Activated CD4-positive, alpha-beta T cell treated with anti-CD3 and anti-CD28 coated beads, Interleukin-2, amount 50 U/mL, for 4 hours (primary cell): ENCODE measurements around the gene ZNF331.

Experiments
- DNase-seq, 2 experiments: peaks; one replicate each; pipeline ENCODE4 v3.0.0-alpha.2; 2020

The ZNF331 gene

DNA sequence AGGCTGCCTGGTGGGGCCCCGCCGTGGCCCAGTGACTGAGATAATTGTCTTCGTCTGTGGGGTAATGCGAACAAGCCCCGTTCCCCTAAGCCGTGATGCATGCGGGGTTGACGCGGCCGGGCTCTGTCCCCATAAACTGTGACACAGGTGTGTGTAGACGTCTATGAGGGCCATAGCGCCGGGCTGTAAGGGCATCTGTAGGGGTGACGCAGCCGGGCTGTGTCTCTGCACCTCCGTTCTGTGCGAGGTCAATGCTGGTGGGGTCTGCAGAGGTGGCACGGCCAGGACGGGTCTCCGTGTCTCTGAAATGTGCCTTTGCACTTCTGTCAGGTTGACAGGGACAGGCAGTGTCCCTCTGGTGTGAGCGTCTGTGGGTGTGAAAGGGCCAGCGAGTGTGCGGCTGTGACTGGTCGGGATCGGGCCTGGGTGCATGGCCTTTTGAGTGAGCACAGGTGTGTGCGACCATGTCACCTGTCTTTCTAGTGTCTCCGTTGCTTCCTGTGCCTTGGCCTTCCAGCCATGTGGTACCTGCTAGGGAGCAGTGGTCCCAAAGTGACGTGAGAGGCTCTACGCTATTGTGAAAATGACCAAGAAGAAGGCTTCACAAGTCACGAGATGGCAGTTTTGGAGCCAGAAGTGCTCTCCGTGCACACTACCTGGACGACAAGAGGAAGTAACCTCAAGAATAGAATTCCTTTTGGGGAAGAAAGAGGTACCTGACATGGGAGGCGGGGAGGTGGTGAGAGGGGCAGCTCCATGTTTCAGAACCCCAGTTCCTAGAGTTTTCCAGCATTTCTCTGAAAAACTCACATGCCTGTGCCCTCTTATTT lies 16.4 kb upstream of the ZNF331 start:
- no peak for DNase-seq

- DNase-seq: no peak
These were observed 12.0 kb upstream of the ZNF331 start for GRCh38 chr19:53525922-53526321.

DNA sequence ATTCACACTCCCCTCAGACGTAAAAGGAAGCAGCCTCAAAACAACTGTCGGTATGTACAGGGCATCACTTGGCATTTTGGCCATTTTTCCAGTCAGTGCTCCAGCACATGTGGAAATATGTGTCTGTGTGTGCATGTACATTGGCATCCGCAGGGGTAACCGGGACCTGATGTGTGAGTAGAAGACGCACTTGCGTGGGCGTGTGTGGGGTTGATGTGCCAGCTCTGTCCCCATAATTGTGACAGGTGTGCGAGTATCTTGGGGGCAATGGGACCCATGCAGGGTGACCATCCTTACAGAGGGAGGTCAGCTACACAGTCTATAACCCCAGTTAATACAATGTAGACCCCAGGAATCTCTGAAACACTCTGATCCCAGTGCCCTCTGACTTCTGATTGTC lies 7.3 kb upstream of the ZNF331 start:
- no peak for DNase-seq

DNA sequence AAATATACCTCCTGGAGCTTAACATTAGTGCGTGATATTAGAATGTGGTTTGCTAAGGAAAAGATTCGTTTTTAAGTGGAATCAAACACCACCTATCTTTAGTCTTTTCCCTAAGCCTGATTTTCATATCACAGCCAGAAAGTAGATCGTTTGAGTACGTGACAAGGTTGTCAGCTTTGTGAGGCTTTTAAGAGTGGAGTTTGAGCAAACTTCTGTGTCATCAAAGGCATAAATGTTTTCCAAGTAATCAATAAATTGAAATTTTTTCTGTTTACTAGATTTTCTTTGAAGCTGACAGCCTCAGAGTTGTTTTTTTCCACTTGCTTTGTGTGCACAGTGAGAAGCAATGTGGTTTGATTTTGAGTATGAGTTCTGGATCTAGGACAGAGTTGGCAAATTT lies 6.5 kb upstream of the ZNF331 start:
- no peak for DNase-seq

- no peak for DNase-seq
These were observed 5.6 kb upstream of the ZNF331 start for GRCh38 chr19:53532362-53532761.

- no peak for DNase-seq
These were observed 1.8 kb upstream of the ZNF331 start for GRCh38 chr19:53536225-53536548.

GRCh38 chr19:53537121-53537520 lies 824 bp upstream of the ZNF331 start:
- no peak for DNase-seq

DNA sequence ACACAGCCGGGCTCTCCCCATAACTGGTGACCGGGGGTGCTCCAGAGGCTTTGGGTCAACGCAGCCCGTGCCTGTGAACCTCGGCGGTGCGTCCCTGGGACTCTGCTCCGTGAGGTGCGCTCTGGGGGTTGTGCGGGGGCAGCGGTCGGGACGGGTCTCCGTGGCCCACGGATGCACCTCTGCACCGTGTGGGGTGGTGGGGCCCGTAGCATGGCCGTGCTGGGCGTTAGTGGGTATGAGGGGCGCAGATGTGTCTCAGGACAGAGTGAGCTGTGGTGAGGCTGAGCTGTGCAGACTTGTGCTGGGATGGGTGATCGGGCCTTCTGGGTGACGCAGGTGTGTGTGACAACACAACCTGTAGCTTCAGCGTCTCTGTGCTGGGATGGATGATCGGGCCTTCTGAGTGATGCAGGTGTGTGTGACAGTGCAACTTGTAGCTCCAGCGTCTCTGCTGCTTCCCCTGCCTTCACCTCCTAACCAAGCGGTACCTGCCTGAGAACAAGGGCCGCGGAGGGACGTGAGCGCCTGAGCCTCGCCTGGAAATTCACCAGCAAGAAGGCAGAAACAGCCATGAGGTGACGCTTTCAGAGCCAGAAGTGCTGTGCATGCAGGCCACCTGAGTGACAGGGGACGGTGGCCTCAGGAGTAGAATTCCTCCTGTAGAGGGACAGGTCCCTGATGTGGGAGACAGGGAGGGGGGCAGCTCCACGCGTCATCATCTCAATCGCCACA lies 599 bp downstream of the ZNF331 start:
- no peak for DNase-seq

DNA sequence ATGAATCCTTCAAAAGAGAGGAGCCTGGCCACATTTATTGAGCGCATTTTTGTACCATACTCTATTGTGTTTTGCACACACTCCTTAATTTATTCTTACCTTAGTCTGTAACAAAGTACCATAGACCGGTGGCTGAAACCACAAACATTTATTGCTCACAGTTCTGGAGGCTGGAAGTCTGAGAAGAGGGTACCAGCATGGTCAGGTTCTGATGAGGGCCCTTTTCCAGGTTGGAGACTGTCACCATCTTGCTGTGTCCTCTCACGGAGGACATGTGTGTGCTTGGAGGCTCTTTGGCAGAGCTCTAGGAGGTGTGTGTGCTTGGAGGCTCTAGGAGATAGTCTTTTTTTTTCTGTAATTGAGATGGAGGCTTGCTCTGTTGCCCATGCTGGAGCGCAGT lies 2.1 kb downstream of the ZNF331 start:
- no peak for DNase-seq

DNA sequence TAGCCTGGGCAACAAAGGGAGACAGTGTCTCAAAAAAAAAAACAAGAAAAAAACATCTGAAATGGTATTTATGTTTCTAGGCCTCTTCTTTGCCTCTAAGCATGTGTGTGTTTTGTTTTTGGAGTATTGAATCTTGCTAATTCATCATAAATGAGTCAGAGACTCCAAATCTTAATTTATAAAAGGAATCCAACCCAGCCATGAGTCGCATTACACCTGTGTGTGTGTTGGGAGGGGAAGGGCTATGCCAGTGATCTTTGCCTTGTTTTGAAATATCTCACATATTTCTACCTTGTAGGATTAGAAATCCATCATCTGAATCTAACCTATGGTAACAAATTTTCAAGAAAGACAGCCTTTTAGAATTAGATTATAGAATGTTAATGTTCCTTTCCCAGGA lies 4.0 kb downstream of the ZNF331 start:
- DNase-seq: no peak

DNA sequence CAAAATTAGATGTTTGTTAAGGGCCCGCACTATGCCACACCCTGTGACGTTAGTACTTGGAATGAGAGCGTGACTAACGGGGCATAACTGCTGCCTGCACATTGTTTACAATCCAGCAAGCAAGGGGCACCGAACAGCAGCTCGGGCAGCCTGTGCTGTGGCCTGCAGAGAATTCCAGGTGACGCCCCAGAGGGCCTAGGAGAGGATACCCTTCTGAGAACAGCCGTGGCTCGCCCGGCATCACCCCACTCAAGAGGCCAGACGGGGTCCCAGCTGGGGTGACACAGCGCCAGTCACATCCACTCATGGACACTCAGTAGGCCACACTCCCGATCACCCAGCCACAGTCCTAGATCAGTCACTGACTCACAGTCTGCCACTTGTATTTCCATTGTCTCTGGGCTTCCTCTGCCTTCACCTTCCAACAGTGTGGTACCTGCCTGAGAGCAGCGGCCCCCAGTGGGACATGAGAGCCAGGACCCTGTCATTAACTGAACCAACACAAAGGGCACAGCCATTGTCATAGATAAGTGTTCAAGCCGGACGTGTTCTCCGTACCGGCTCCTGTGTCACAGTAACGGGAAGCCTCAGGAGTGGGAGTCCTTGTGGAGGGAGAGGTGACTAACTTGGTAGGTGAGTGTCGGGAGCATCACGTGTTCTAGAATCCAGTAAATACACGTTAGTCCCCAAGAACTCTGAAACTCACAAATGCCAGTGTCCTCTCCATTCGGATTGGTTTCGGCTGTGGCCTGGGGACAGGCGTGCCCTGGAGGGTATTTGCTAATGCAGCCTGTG lies 7.5 kb downstream of the ZNF331 start:
- DNase-seq: no peak

- DNase-seq: no peak
These were observed 9.0 kb downstream of the ZNF331 start for GRCh38 chr19:53546758-53547513.

DNA sequence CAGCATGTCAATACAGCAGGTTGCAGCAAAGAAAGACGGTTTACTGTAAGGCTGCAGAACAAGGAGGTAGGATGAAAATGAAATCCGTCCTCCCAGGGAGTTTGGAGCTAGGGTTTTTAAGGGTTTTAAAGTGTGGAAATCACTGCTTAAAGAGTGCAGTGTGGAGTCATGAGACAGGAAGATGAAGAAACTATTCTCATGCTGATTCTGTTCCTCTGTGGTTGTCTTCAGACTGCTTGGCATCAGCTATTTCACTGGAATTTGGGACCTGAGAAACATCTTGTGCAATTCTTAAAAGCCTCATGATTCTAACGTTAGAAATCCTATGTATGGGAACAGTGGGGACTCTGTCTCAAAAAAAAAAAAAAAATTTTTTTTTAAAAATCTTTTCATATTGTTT lies 11.4 kb downstream of the ZNF331 start:
- DNase-seq: no peak

GRCh38 chr19:53552001-53552721 lies 14.2 kb downstream of the ZNF331 start:
- DNase-seq: no peak

GRCh38 chr19:53553156-53553555 lies 15.2 kb downstream of the ZNF331 start:
- DNase-seq: no peak

DNA sequence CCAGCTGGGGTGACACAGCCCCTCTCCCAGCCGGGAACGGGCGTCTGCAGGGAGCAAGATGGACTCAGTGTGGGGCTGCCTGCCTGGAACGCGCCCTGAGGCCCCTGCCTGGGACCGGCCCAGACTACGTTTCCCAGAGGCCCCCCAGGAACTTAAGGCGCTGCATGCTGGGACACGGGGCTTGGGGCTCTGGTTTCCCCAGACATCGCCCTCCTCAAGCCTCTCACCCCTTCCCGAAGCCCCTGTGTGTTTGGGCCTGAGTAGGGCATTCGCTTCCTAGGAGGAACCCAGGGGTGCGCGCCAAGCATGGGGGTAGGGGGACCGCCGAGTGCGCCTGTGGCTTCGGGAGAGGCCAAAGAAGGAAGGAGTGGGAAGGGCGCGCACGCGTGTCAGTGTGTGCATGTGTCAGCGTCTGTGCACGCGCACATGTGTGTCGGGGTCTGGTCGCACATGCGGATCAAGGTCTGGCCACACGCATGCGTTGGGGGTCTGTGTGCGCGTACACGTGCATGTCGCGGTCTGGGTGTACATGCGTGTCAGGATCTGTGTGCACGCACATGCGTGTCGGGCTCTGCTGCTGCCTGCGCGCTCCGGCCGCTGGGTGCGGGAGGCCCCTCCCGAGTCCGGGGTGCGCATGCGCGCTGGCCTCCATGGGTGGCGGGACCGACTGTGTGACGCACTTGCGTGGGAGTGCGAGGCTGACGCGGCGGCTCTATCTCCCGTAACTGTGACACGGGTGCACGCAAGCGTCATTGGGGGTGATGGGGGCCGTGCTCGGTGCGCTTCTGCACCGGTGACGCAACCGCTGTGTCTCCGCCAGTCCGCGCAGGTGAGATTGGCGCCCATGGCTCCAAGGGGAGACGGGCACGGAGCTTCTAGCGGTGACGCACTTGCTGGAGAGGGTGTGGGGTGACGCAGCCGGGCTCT lies 16.2 kb downstream of the ZNF331 start:
- DNase-seq: peak; percentile 90 to 92

DNA sequence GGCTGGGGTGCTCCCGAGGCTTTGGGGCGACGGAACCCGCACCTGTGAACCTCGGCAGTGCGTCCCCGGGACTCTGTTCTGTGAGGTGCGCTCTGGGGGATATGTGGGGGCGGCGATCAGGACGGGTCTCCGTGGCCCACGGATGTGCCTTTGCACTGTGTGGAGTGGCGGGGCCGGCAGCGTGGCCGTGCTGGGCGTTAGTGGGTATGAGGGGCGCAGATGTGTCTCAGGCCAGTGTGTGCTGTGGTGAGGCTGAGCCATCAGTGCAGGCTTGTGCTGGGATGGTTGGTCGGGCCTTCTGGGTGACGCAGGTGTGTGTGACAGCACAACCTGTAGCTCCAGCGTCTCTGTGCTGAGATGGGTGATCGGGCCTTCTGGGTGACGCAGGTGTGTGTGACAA lies 16.9 kb downstream of the ZNF331 start:
- DNase-seq: no peak

GRCh38 chr19:53555352-53555751 lies 17.4 kb downstream of the ZNF331 start:
- no peak for DNase-seq

- no peak for DNase-seq
These were observed 33.4 kb downstream of the ZNF331 start for GRCh38 chr19:53571339-53571738.

DNA sequence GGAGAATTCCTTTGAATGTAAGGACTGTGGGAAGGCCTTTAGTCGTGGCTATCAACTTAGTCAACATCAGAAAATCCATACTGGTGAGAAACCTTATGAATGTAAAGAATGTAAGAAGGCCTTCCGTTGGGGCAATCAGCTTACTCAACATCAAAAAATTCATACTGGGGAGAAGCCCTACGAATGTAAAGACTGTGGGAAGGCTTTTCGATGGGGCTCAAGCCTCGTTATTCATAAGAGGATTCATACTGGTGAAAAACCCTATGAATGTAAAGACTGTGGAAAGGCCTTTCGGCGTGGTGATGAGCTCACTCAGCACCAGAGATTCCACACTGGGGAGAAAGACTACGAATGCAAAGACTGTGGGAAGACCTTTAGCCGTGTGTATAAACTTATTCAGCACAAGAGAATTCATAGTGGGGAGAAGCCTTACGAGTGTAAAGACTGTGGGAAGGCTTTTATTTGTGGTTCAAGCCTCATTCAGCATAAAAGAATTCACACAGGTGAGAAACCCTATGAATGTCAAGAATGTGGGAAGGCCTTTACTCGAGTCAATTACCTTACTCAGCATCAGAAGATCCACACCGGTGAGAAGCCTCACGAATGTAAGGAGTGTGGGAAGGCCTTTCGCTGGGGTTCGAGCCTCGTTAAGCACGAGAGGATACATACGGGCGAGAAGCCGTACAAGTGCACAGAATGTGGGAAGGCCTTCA lies 39.2 kb downstream of the ZNF331 start:
- no peak for DNase-seq

- no peak for DNase-seq
These were observed 40.0 kb downstream of the ZNF331 start for GRCh38 chr19:53577968-53578367.
